Keratinocyte (primary cell): ENCODE results near the gene ARHGEF6. TPM values are rescaled to one million over a fixed set of nuclear protein-coding genes. Genes with fewer than 3 reads are reported as not detected.

ENCODE experiments used
- DNase-seq: peaks from one replicate; pipeline ENCODE4 v3.0.0-alpha.2; 2011; ENCODE audit warnings: low read depth, missing footprints, low spot score
- FAIRE-seq: peaks from 2 replicates; lab custom pipeline; 2011; peaks lifted over from hg19 to GRCh38; lab: Jason Lieb, UNC
- H2AFZ ChIP-seq: 2 replicates; pipeline ENCODE4 v1.6.0; 2012; ENCODE audit warnings: low read length, control low read depth, inconsistent platforms; ENCODE audit not compliant: control insufficient read depth
- H3K27ac ChIP-seq: 2 replicates; pipeline ENCODE4 v1.5.1; 2011; ENCODE audit warnings: low read length; ENCODE audit not compliant: control insufficient read depth, insufficient read depth
- H3K27me3 ChIP-seq: 3 replicates; pipeline ENCODE4 v1.6.0; 2011; ENCODE audit warnings: low read length; ENCODE audit not compliant: control insufficient read depth, insufficient read depth; ENCODE audit errors: extremely low read depth
- H3K36me3 ChIP-seq, 2 experiments: 2 replicates in 1 of 2; 3 replicates in 1 of 2; pipeline ENCODE4 v1.5.1; 2011; ENCODE audit warnings: low read length in 2 of 2, mild to moderate bottlenecking in 1 of 2; ENCODE audit not compliant: control insufficient read depth in 2 of 2, insufficient read depth in 2 of 2; ENCODE audit errors: extremely low read depth in 1 of 2
- H3K4me1 ChIP-seq: 3 replicates; pipeline ENCODE4 v1.5.1; 2011; ENCODE audit warnings: low read length; ENCODE audit not compliant: control insufficient read depth, insufficient read depth; ENCODE audit errors: extremely low read depth
- H3K4me2 ChIP-seq: 3 replicates; pipeline ENCODE4 v1.6.0; 2011; ENCODE audit warnings: low read depth, low read length; ENCODE audit not compliant: control insufficient read depth, insufficient read depth; ENCODE audit errors: extremely low read depth
- H3K4me3 ChIP-seq, 3 experiments: fragments of 200-600 bp in 1 of 3; sonication (generic) in 1 of 3; 2 replicates in 2 of 3; 3 replicates in 1 of 3; pipeline ENCODE4 v1.5.1; 2011 to 2016; ENCODE audit warnings: low read length in 3 of 3, mild to moderate bottlenecking in 3 of 3, control low read depth in 2 of 3, inconsistent platforms in 1 of 3, low read depth in 1 of 3, mixed read lengths in 1 of 3, mixed run types in 1 of 3, moderate library complexity in 1 of 3; ENCODE audit not compliant: control insufficient read depth in 2 of 3, insufficient read depth in 2 of 3; ENCODE audit errors: extremely low read depth in 1 of 3
- H3K79me2 ChIP-seq: 2 replicates; pipeline ENCODE4 v1.6.0; 2012; ENCODE audit warnings: low read length; ENCODE audit not compliant: control insufficient read depth, insufficient read depth
- H3K9ac ChIP-seq: 3 replicates; pipeline ENCODE4 v1.6.0; 2011; ENCODE audit warnings: low read length; ENCODE audit not compliant: control insufficient read depth, insufficient read depth; ENCODE audit errors: extremely low read depth
- H3K9me1 ChIP-seq: 3 replicates; pipeline ENCODE4 v1.6.0; 2011; ENCODE audit warnings: low read length; ENCODE audit not compliant: control insufficient read depth, insufficient read depth; ENCODE audit errors: extremely low read depth
- H3K9me3 ChIP-seq: 2 replicates; pipeline ENCODE4 v1.5.1; 2012; ENCODE audit warnings: low read depth, low read length; ENCODE audit not compliant: control insufficient read depth
- H4K20me1 ChIP-seq: 3 replicates; pipeline ENCODE4 v1.6.0; 2011; ENCODE audit warnings: low read length; ENCODE audit not compliant: control insufficient read depth, insufficient read depth; ENCODE audit errors: extremely low read depth
- CTCF ChIP-seq, 3 experiments: IDR thresholded peaks in 1 of 3; conservative IDR thresholded peaks in 1 of 3; optimal IDR thresholded peaks in 1 of 3; 2 replicates in 2 of 3; 3 replicates in 1 of 3; pipeline versions ENCODE3 to v1.5.1; 2011; ENCODE audit warnings: low read length in 3 of 3, mild to moderate bottlenecking in 3 of 3, moderate library complexity in 2 of 3, control low read depth in 1 of 3, inconsistent platforms in 1 of 3; ENCODE audit not compliant: insufficient read depth in 2 of 3; ENCODE audit errors: extremely low read depth in 1 of 3
- EZH2 ChIP-seq: IDR thresholded peaks from one replicate; pipeline ENCODE4 v1.6.1; 2012; ENCODE audit warnings: inconsistent platforms, mild to moderate bottlenecking, low read length, moderate library complexity
- dilution Hi-C: fragments of 300-500 bp; cut with MboI; formaldehyde crosslinking; loops from one replicate; pipeline ENCODE4 v1.7.0; 2020; ENCODE audit warnings: low sequenced_read_pairs; ENCODE audit not compliant: extremely low pct_ligation_motif_present
- polyA plus RNA-seq, 5 experiments: library from polyadenylated mRNA; depleted of rRNA in 3 of 5; stranded (reverse) in 3 of 5; stranded (forward) in 1 of 5; unstranded in 1 of 5; fragments of >200 nt; gene quantifications; 1 replicate in 1 of 5; 2 replicates in 3 of 5; 3 replicates in 1 of 5; pipeline versions ENCODE4 v1.2.1 to v1.2.3, GENCODE V29; 2011 to 2012; ENCODE audit warnings: missing spikeins in 2 of 5, low read depth in 1 of 5, low replicate concordance in 1 of 5

ARHGEF6 gene
- polyA plus RNA-seq, 1 donor (not counting 4 experiments of a cell fraction or from before 2014, with no cell fraction given): 0.18 TPM

DNA sequence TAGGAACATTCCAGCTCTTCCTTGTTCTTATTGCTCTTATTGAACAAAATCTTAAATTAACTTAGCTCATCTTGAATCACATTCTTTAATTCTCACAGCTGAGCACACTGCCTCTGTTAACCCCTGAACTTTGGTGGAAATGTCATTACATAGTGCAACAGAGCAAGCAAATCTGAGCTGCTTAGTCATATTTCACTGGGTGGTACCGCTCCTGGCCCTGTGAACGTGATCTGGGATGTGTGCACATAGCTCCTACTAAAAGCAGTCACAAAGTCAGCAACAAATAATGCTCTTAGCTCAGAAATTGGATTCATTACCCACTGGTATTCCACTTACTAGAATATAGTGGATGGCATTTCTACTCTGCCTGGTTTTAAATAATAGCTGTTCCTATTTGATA is 27.9 kb downstream of the ARHGEF6 start:
- Histone ChIP-seq H3K4me1 (no peaks in the 10 kb centered on the region), H3K79me2 (no peaks in the 10 kb centered on the region), H2AFZ (no peak overlapping the region), H3K9me3 (no peaks in the 10 kb centered on the region), H3K27me3 (no peaks in the 10 kb centered on the region), H3K4me3 (no peak overlapping the region), H4K20me1 (no peaks in the 10 kb centered on the region), H3K9ac (no peak overlapping the region), H3K27ac (no peak overlapping the region), H3K36me3 (no peaks in the 10 kb centered on the region), H3K4me2 (no peak overlapping the region), H3K9me1 (no peaks in the 10 kb centered on the region)
- DNase-seq (no peak), FAIRE-seq (no peak)
- TF ChIP-seq EZH2: no peak
- no peak for TF ChIP-seq CTCF (optimal IDR thresholded peaks at IDR 0.05 in 1 of 3, IDR thresholded peaks at IDR 0.05 in 1 of 3, conservative IDR thresholded peaks at IDR 0.05 in 1 of 3; ENCODE audit: extremely low read depth in 1 of 3, insufficient read depth in 2 of 3, low read length in 3 of 3)
- dilution Hi-C loops: no loop called here

- no peaks in the 10 kb centered on the region for H3K79me2 ChIP-seq
- no peaks in the 10 kb centered on the region for H3K36me3 ChIP-seq
- no peak overlapping the region for H3K27ac ChIP-seq
- no peak overlapping the region for H3K4me3 ChIP-seq
- no peaks in the 10 kb centered on the region for H3K4me1 ChIP-seq
- FAIRE-seq (no peak), DNase-seq (no peak)
- H3K4me2 ChIP-seq: no peak overlapping the region
- TF ChIP-seq CTCF (optimal IDR thresholded peaks at IDR 0.05 in 1 of 3, IDR thresholded peaks at IDR 0.05 in 1 of 3, conservative IDR thresholded peaks at IDR 0.05 in 1 of 3; ENCODE audit: extremely low read depth in 1 of 3, insufficient read depth in 2 of 3, low read length in 3 of 3) (no peak), EZH2 (no peak)
- no peaks in the 10 kb centered on the region for H3K27me3 ChIP-seq
- H4K20me1 ChIP-seq: no peaks in the 10 kb centered on the region
- no peak overlapping the region for H3K9ac ChIP-seq
- no peaks in the 10 kb centered on the region for H3K9me1 ChIP-seq
- no peaks in the 10 kb centered on the region for H3K9me3 ChIP-seq
- dilution Hi-C loops: no loop called here
- H2AFZ ChIP-seq: no peak overlapping the region
Measured at GRCh38 chrX:136752346-136752745, 28.4 kb downstream of the ARHGEF6 start.
